Activated naive CD4-positive, alpha-beta T cell treated with anti-CD3 and anti-CD28 coated beads, Interleukin-2, amount 50 U/mL, for 24 hours (primary cell): ENCODE measurements around the gene TOM1L2.
"Not testable (repeated sequence)": the region's sequence is repeated elsewhere in the genome, so short reads cannot be mapped to it uniquely, and the experiment has no call there.

Experiments
- H3K27ac Mint-ChIP-seq: one replicate; pipeline ENCODE4 v1.8.0; 2021; ENCODE audit warnings: mild to moderate bottlenecking, mixed read lengths
- H3K27me3 Mint-ChIP-seq: one replicate; pipeline ENCODE4 v1.8.0; 2021; ENCODE audit warnings: mixed read lengths
- H3K36me3 Mint-ChIP-seq: one replicate; pipeline ENCODE4 v1.8.0; 2021; ENCODE audit warnings: mixed read lengths
- H3K4me1 Mint-ChIP-seq: one replicate; pipeline ENCODE4 v1.8.0; 2021; ENCODE audit warnings: mixed read lengths
- H3K4me3 Mint-ChIP-seq: one replicate; pipeline ENCODE4 v1.8.0; 2021; ENCODE audit warnings: mild to moderate bottlenecking, mixed read lengths
- H3K9me3 Mint-ChIP-seq: one replicate; pipeline ENCODE4 v1.8.0; 2021; ENCODE audit warnings: mixed read lengths

Gene TOM1L2

GRCh38 chr17:17811381-17812210 is 160.6 kb downstream of the TOM1L2 start:
- peak overlapping the region; percentile 46 for H3K27ac Mint-ChIP-seq
- no peak overlapping the region for H3K4me3 Mint-ChIP-seq
- no peaks in the 10 kb centered on the region for H3K27me3 Mint-ChIP-seq
- peaks cover 11% of the 10 kb centered on the region for H3K4me1 Mint-ChIP-seq
- peaks cover 2% of the 10 kb centered on the region for H3K36me3 Mint-ChIP-seq
- H3K9me3 Mint-ChIP-seq: no peaks in the 10 kb centered on the region

- H3K4me3 Mint-ChIP-seq: no peak overlapping the region
- no peak overlapping the region for H3K27ac Mint-ChIP-seq
- H3K27me3 Mint-ChIP-seq: no peaks in the 10 kb centered on the region
- peaks cover 2% of the 10 kb centered on the region for H3K36me3 Mint-ChIP-seq
- H3K9me3 Mint-ChIP-seq: no peaks in the 10 kb centered on the region
- H3K4me1 Mint-ChIP-seq: peaks cover 11% of the 10 kb centered on the region
These were observed 161.3 kb downstream of the TOM1L2 start for GRCh38 chr17:17810895-17811248.

- peaks cover 11% of the 10 kb centered on the region for H3K4me1 Mint-ChIP-seq
- peaks cover 2% of the 10 kb centered on the region for H3K36me3 Mint-ChIP-seq
- H3K27me3 Mint-ChIP-seq: no peaks in the 10 kb centered on the region
These were observed 161.9 kb downstream of the TOM1L2 start for GRCh38 chr17:17810084-17810894.

GRCh38 chr17:17809531-17810083 is 162.6 kb downstream of the TOM1L2 start:
- Mint-ChIP-seq H3K27me3 (no peaks in the 10 kb centered on the region), H3K9me3 (no peaks in the 10 kb centered on the region), H3K36me3 (peaks cover 2% of the 10 kb centered on the region)

More at GRCh38 chr17:17810084-17810894, 161.9 kb downstream of the TOM1L2 start:
- Mint-ChIP-seq H3K27ac (no peak overlapping the region), H3K4me3 (no peak overlapping the region), H3K9me3 (no peaks in the 10 kb centered on the region)

GRCh38 chr17:17808706-17809432 is 163.3 kb downstream of the TOM1L2 start:
- Mint-ChIP-seq H3K9me3 (no peaks in the 10 kb centered on the region), H3K27ac (peak overlapping the region; percentile 46), H3K4me3 (no peak overlapping the region)

More at GRCh38 chr17:17809531-17810083, 162.6 kb downstream of the TOM1L2 start:
- no peak overlapping the region for H3K4me3 Mint-ChIP-seq
- H3K27ac Mint-ChIP-seq: no peak overlapping the region
- peaks cover 11% of the 10 kb centered on the region for H3K4me1 Mint-ChIP-seq

GRCh38 chr17:17808200-17808599 is 164.0 kb downstream of the TOM1L2 start:
- H3K36me3 Mint-ChIP-seq: not testable (repeated sequence)

More at GRCh38 chr17:17808706-17809432, 163.3 kb downstream of the TOM1L2 start:
- Mint-ChIP-seq H3K4me1 (peaks cover 11% of the 10 kb centered on the region), H3K27me3 (no peaks in the 10 kb centered on the region), H3K36me3 (peaks cover 4% of the 10 kb centered on the region)

GRCh38 chr17:17807440-17807839 is 164.8 kb downstream of the TOM1L2 start:
- Mint-ChIP-seq H3K36me3 (peaks cover 5% of the 10 kb centered on the region), H3K27ac (no peak overlapping the region), H3K4me3 (no peak overlapping the region), H3K27me3 (no peaks in the 10 kb centered on the region), H3K4me1 (peaks cover 11% of the 10 kb centered on the region), H3K9me3 (no peaks in the 10 kb centered on the region)

More at GRCh38 chr17:17808200-17808599, 164.0 kb downstream of the TOM1L2 start:
- H3K27ac Mint-ChIP-seq, H3K27me3 Mint-ChIP-seq, H3K9me3 Mint-ChIP-seq, H3K4me3 Mint-ChIP-seq: not testable (repeated sequence)
- H3K4me1 Mint-ChIP-seq: peaks cover 11% of the 10 kb centered on the region

- no peaks in the 10 kb centered on the region for H3K27me3 Mint-ChIP-seq
- no peak overlapping the region for H3K27ac Mint-ChIP-seq
- no peaks in the 10 kb centered on the region for H3K9me3 Mint-ChIP-seq
- peaks cover 6% of the 10 kb centered on the region for H3K4me1 Mint-ChIP-seq
- H3K36me3 Mint-ChIP-seq: peaks cover 5% of the 10 kb centered on the region
- H3K4me3 Mint-ChIP-seq: no peak overlapping the region
These were observed 165.5 kb downstream of the TOM1L2 start for GRCh38 chr17:17806611-17807274.

- H3K36me3 Mint-ChIP-seq: peaks cover 5% of the 10 kb centered on the region
- H3K27me3 Mint-ChIP-seq: no peaks in the 10 kb centered on the region
- no peak overlapping the region for H3K27ac Mint-ChIP-seq
- no peak overlapping the region for H3K4me3 Mint-ChIP-seq
- no peaks in the 10 kb centered on the region for H3K9me3 Mint-ChIP-seq
- H3K4me1 Mint-ChIP-seq: peaks cover 4% of the 10 kb centered on the region
These were observed 166.2 kb downstream of the TOM1L2 start for GRCh38 chr17:17806035-17806434.

GRCh38 chr17:17805575-17805974 is 166.6 kb downstream of the TOM1L2 start:
- Mint-ChIP-seq H3K27me3 (no peaks in the 10 kb centered on the region), H3K4me1 (peaks cover 4% of the 10 kb centered on the region), H3K36me3 (peaks cover 5% of the 10 kb centered on the region), H3K27ac (no peak overlapping the region), H3K9me3 (no peaks in the 10 kb centered on the region), H3K4me3 (no peak overlapping the region)

GRCh38 chr17:17804007-17804406 is 168.2 kb downstream of the TOM1L2 start:
- no peak overlapping the region for H3K4me3 Mint-ChIP-seq
- H3K27ac Mint-ChIP-seq: no peak overlapping the region
- peaks cover 5% of the 10 kb centered on the region for H3K36me3 Mint-ChIP-seq
- H3K9me3 Mint-ChIP-seq: no peaks in the 10 kb centered on the region
- no peaks in the 10 kb centered on the region for H3K27me3 Mint-ChIP-seq
- H3K4me1 Mint-ChIP-seq: peaks cover 4% of the 10 kb centered on the region

GRCh38 chr17:17801800-17802481 is 170.3 kb downstream of the TOM1L2 start:
- H3K36me3 Mint-ChIP-seq: peaks cover 3% of the 10 kb centered on the region
- H3K27me3 Mint-ChIP-seq: no peaks in the 10 kb centered on the region
- no peak overlapping the region for H3K27ac Mint-ChIP-seq
- H3K4me1 Mint-ChIP-seq: no peaks in the 10 kb centered on the region
- H3K9me3 Mint-ChIP-seq: no peaks in the 10 kb centered on the region
- no peak overlapping the region for H3K4me3 Mint-ChIP-seq

GRCh38 chr17:17800504-17801021 is 171.6 kb downstream of the TOM1L2 start:
- Mint-ChIP-seq H3K4me1 (no peaks in the 10 kb centered on the region), H3K27ac (no peak overlapping the region), H3K27me3 (no peaks in the 10 kb centered on the region), H3K9me3 (no peaks in the 10 kb centered on the region), H3K36me3 (peaks cover 3% of the 10 kb centered on the region), H3K4me3 (no peak overlapping the region)

GRCh38 chr17:17798573-17799255 is 173.5 kb downstream of the TOM1L2 start:
- peaks cover 5% of the 10 kb centered on the region for H3K4me1 Mint-ChIP-seq
- H3K4me3 Mint-ChIP-seq: no peak overlapping the region
- no peaks in the 10 kb centered on the region for H3K9me3 Mint-ChIP-seq
- H3K27ac Mint-ChIP-seq: no peak overlapping the region
- no peaks in the 10 kb centered on the region for H3K27me3 Mint-ChIP-seq
- H3K36me3 Mint-ChIP-seq: no peaks in the 10 kb centered on the region
